ENCODE results near the gene FKBP2.

- TF ChIP-seq POLR2A (IDR thresholded peaks at IDR 0.05; ENCODE audit: low read depth, low read length) (no peak), RAD21 (IDR thresholded peaks at IDR 0.05; ENCODE audit: low read length) (no peak), RCOR1 (IDR thresholded peaks at IDR 0.05; ENCODE audit: insufficient replicate concordance, low read length) (no peak), MAFK (IDR thresholded peaks at IDR 0.05; ENCODE audit: low read depth, low read length) (no peak), FOS (IDR thresholded peaks at IDR 0.05; ENCODE audit: low read depth, low read length) (no peak), CHD1 (IDR thresholded peaks at IDR 0.05; ENCODE audit: low read depth, low read length) (no peak), BHLHE40 (IDR thresholded peaks at IDR 0.05; ENCODE audit: low read depth, low read length) (no peak), SMC3 (IDR thresholded peaks at IDR 0.05; ENCODE audit: low read depth, low read length) (no peak), RFX5 (IDR thresholded peaks at IDR 0.05; ENCODE audit: low read depth, low read length) (no peak), NFE2L2 (IDR thresholded peaks at IDR 0.05; ENCODE audit: low read depth, low read length) (no peak), CEBPB (IDR thresholded peaks at IDR 0.05; ENCODE audit: low read depth, low read length) (no peak)
- TF ChIP-seq, protein P1, sequence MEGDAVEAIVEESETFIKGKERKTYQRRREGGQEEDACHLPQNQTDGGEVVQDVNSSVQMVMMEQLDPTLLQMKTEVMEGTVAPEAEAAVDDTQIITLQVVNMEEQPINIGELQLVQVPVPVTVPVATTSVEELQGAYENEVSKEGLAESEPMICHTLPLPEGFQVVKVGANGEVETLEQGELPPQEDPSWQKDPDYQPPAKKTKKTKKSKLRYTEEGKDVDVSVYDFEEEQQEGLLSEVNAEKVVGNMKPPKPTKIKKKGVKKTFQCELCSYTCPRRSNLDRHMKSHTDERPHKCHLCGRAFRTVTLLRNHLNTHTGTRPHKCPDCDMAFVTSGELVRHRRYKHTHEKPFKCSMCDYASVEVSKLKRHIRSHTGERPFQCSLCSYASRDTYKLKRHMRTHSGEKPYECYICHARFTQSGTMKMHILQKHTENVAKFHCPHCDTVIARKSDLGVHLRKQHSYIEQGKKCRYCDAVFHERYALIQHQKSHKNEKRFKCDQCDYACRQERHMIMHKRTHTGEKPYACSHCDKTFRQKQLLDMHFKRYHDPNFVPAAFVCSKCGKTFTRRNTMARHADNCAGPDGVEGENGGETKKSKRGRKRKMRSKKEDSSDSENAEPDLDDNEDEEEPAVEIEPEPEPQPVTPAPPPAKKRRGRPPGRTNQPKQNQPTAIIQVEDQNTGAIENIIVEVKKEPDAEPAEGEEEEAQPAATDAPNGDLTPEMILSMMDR (conservative IDR thresholded peaks at IDR 0.05; ENCODE audit: low read depth, low read length): no peak
- TF ChIP-seq, protein P2, sequence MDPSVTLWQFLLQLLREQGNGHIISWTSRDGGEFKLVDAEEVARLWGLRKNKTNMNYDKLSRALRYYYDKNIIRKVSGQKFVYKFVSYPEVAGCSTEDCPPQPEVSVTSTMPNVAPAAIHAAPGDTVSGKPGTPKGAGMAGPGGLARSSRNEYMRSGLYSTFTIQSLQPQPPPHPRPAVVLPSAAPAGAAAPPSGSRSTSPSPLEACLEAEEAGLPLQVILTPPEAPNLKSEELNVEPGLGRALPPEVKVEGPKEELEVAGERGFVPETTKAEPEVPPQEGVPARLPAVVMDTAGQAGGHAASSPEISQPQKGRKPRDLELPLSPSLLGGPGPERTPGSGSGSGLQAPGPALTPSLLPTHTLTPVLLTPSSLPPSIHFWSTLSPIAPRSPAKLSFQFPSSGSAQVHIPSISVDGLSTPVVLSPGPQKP (IDR thresholded peaks at IDR 0.05; ENCODE audit: borderline replicate concordance, low read depth, low read length): no peak
Observed at GRCh38 chr11:64232182-64232966, 8.5 kb upstream of the FKBP2 start.
